Left lung (tissue), 10 donors: ENCODE data around the gene LAMTOR4. TPM values are rescaled to one million over a fixed set of nuclear protein-coding genes. Genes with fewer than 3 reads are reported as not detected.

Experiments used
- ATAC-seq: fragments of 200-7000 bp; cut with Tn5 transposase; one replicate; pipeline ENCODE4 v1.9.1; 2020; ENCODE audit warnings: moderate library complexity
- DNase-seq, 4 donors: peaks; one replicate each; pipeline ENCODE4 v3.0.0-alpha.2; 2013 to 2020
- H3K27ac ChIP-seq, 2 donors: fragments of 200-600 bp; sonication (generic) in 1 of 2; one replicate each; pipeline versions ENCODE4 v1.5.0 to v1.8.0; 2020 to 2021
- H3K27me3 ChIP-seq, 2 donors: fragments of 200-600 bp; sonication (generic) in 1 of 2; one replicate each; pipeline versions ENCODE4 v1.5.0 to v1.8.0; 2020 to 2021
- H3K36me3 ChIP-seq, 2 donors: fragments of 200-600 bp; sonication (generic) in 1 of 2; one replicate each; pipeline versions ENCODE4 v1.5.0 to v1.8.0; 2020 to 2021
- H3K4me1 ChIP-seq, 2 donors: fragments of 200-600 bp; one replicate each; pipeline ENCODE4 v1.8.0; 2021
- H3K4me3 ChIP-seq, 2 donors: fragments of 200-600 bp; sonication (generic) in 1 of 2; one replicate each; pipeline versions ENCODE4 v1.5.0 to v1.8.0; 2020 to 2021; ENCODE audit warnings: mild to moderate bottlenecking in 1 of 2
- H3K9me3 ChIP-seq, 2 donors: fragments of 200-600 bp; sonication (generic) in 1 of 2; one replicate each; pipeline versions ENCODE4 v1.5.0 to v1.8.0; 2020 to 2021
- CTCF ChIP-seq, 2 donors: fragments of 200-600 bp; sonication (generic) in 1 of 2; IDR thresholded peaks; one replicate each; pipeline versions ENCODE4 v1.5.0 to v1.8.0; 2021; ENCODE audit warnings: antibody characterized with exemption in 2 of 2
- intact Hi-C, 2 donors: fragments of 100-400 bp; cut with DNase I; formaldehyde crosslinking; loops; one replicate each; pipeline versions ENCODE4 v1.11.2 to v1.14.2; 2022
- polyA plus RNA-seq, 6 donors: library from polyadenylated mRNA; unstranded; fragments of 120-200 nt; gene quantifications; one replicate each; pipeline ENCODE4 v1.2.1, GENCODE V29; 2013; ENCODE audit not compliant: insufficient read length in 6 of 6
- total RNA-seq, 2 donors: library from RNA; stranded (reverse); fragmentation: NEBNext Ultra II Directional; extraction: Animal tissue kit (Norgen Biotek cat#: 25700); gene quantifications; one replicate each; pipeline ENCODE4 v1.2.1, GENCODE V29; 2021
- donor health status: DM: no; HTN: yes; CAD: no.
- donor health status: DM: no; HTN: no; CAD: no.

The LAMTOR4 gene
- total and polyA plus RNA-seq, 8 donors, result 85.9 to 120 (median 99.3) TPM

- intact Hi-C loops, result no loop called here
- H3K36me3 ChIP-seq, result no peaks in the 10 kb centered on the region
- peaks cover 0 to 32% of the 10 kb centered on the region in 2 donors for H3K4me1 ChIP-seq
- ATAC-seq, result no peak
- no peak for TF ChIP-seq CTCF (IDR thresholded peaks at IDR 0.05)
- H3K4me3 ChIP-seq, result no peak overlapping the region
- H3K27me3 ChIP-seq, result peaks cover 10 to 43% of the 10 kb centered on the region in 2 donors
- no peak overlapping the region for H3K27ac ChIP-seq
- no peak for DNase-seq
- H3K9me3 ChIP-seq, result peaks cover 0 to 6% of the 10 kb centered on the region in 2 donors
Measured at GRCh38 chr7:100173806-100174495, 25.2 kb downstream of the LAMTOR4 start.

- Histone ChIP-seq H3K27ac (no peak overlapping the region), H3K9me3 (peaks cover 0 to 6% of the 10 kb centered on the region in 2 donors), H3K4me3 (no peak overlapping the region), H3K36me3 (no peaks in the 10 kb centered on the region), H3K4me1 (peaks cover 0 to 28% of the 10 kb centered on the region in 2 donors), H3K27me3 (peaks cover 10 to 37% of the 10 kb centered on the region in 2 donors)
- TF ChIP-seq CTCF (IDR thresholded peaks at IDR 0.05), result no peak
- ATAC-seq (no peak), DNase-seq (no peak)
- intact Hi-C loops, result no loop called here
Measured at GRCh38 chr7:100174582-100174981, 25.9 kb downstream of the LAMTOR4 start.

GRCh38 chr7:100175296-100175935, 26.7 kb downstream of the LAMTOR4 start:
- TF ChIP-seq CTCF (IDR thresholded peaks at IDR 0.05), result no peak
- Histone ChIP-seq H3K4me1 (peaks cover 0 to 28% of the 10 kb centered on the region in 2 donors), H3K4me3 (no peak overlapping the region), H3K27me3 (peaks cover 10 to 33% of the 10 kb centered on the region in 2 donors), H3K36me3 (no peaks in the 10 kb centered on the region), H3K27ac (no peak overlapping the region), H3K9me3 (peaks cover 0 to 6% of the 10 kb centered on the region in 2 donors)
- no peak for DNase-seq
- no peak for ATAC-seq
- intact Hi-C loops, result no loop called here

- peak overlapping the region; percentile 48 to 50 for H3K4me3 ChIP-seq
- TF ChIP-seq CTCF (IDR thresholded peaks at IDR 0.05), result no peak
- H3K36me3 ChIP-seq, result no peaks in the 10 kb centered on the region
- peaks cover 0 to 6% of the 10 kb centered on the region in 2 donors for H3K9me3 ChIP-seq
- H3K27me3 ChIP-seq, result peaks cover 6 to 32% of the 10 kb centered on the region in 2 donors
- ATAC-seq (no peak), DNase-seq (no peak)
- peaks cover 0 to 22% of the 10 kb centered on the region in 2 donors for H3K4me1 ChIP-seq
- intact Hi-C loops, result no loop called here
- H3K27ac ChIP-seq, result no peak overlapping the region
Measured at GRCh38 chr7:100176096-100177044, 27.7 kb downstream of the LAMTOR4 start.
